HL-60 (cell line): ENCODE results near the gene ZDHHC24.

ENCODE experiments used
- DNase-seq, 2 experiments: peaks; one replicate each; pipeline ENCODE4 v3.0.0-alpha.2; 2010 to 2020; ENCODE audit warnings: low read depth in 1 of 2, low spot score in 1 of 2
- H3K27ac ChIP-seq: fragments of 250-450 bp; sonication (Bioruptor Pico); replicated peaks from 2 replicates; pipeline ENCODE4 v1.5.1; 2020; ENCODE audit warnings: mild to moderate bottlenecking, moderate library complexity
- H3K27me3 ChIP-seq: fragments of 250-450 bp; sonication (Bioruptor Pico); 2 replicates; pipeline ENCODE4 v1.5.1; 2021; ENCODE audit warnings: mild to moderate bottlenecking, moderate library complexity; ENCODE audit not compliant: insufficient read depth, poor library complexity, severe bottlenecking
- H3K4me3 ChIP-seq: replicated peaks from 2 replicates; pipeline ENCODE4 v1.5.1; 2011; ENCODE audit warnings: mild to moderate bottlenecking, control low read depth, low read length; ENCODE audit not compliant: insufficient read depth
- CTCF ChIP-seq: IDR thresholded peaks from one replicate; pipeline ENCODE4 v1.5.1; 2011; ENCODE audit warnings: low read length, control low read depth, inconsistent platforms; ENCODE audit not compliant: insufficient read depth
- GABPA ChIP-seq: IDR thresholded peaks from 2 replicates; pipeline ENCODE4 v1.6.1; 2012; ENCODE audit warnings: low read depth
- POLR2AphosphoS5 ChIP-seq: IDR thresholded peaks from 2 replicates; pipeline ENCODE4 v1.6.1; 2012; ENCODE audit warnings: low read depth
- REST ChIP-seq: IDR thresholded peaks from 2 replicates; pipeline ENCODE4 v1.6.1; 2012; ENCODE audit warnings: low read depth; ENCODE audit not compliant: insufficient replicate concordance
- SPI1 ChIP-seq: IDR thresholded peaks from 2 replicates; pipeline ENCODE4 v1.6.1; 2012; ENCODE audit warnings: low read depth, mild to moderate bottlenecking, borderline replicate concordance

Gene ZDHHC24

GRCh38 chr11:66494458-66494857 lies 51.4 kb downstream of the ZDHHC24 start:
- TF ChIP-seq POLR2AphosphoS5, result no peak
- no peaks in the 10 kb centered on the region for H3K27me3 ChIP-seq

GRCh38 chr11:66493130-66493529 lies 52.7 kb downstream of the ZDHHC24 start:
- no peak for DNase-seq
- Histone ChIP-seq H3K27ac (no peak overlapping the region), H3K4me3 (no peak overlapping the region), H3K27me3 (no peaks in the 10 kb centered on the region)
- TF ChIP-seq REST, result no peak
- no peak for TF ChIP-seq SPI1

More at GRCh38 chr11:66494458-66494857, 51.4 kb downstream of the ZDHHC24 start:
- no peak overlapping the region for H3K4me3 ChIP-seq
- no peak for DNase-seq
- H3K27ac ChIP-seq, result no peak overlapping the region

GRCh38 chr11:66492161-66492865 lies 53.5 kb downstream of the ZDHHC24 start:
- H3K27ac ChIP-seq, result no peak overlapping the region

More at GRCh38 chr11:66492161-66492865, 53.5 kb downstream of the ZDHHC24 start:
- DNase-seq, result no peak
- no peak for TF ChIP-seq SPI1
- TF ChIP-seq POLR2AphosphoS5, result no peak
- no peak for TF ChIP-seq REST
- TF ChIP-seq GABPA, result no peak
- TF ChIP-seq CTCF, result no peak
- Histone ChIP-seq H3K27me3 (no peaks in the 10 kb centered on the region), H3K4me3 (no peak overlapping the region)
